Endothelial cell of umbilical vein (primary cell): Measurements from ENCODE around the gene GSTT4. TPM values are rescaled to one million over a fixed set of nuclear protein-coding genes. Genes with fewer than 3 reads are reported as not detected.

Experiments
- BruUV-seq: library from RNA; stranded (reverse); fragments of 400-500 nt; replicated peaks from 2 replicates; lab custom pipeline; 2021; lab: Mats Ljungman, UMichigan
- CTCF ChIA-PET: fragments of 300-600, 350-600 bp; sonication (Branson Sonifier 250); formaldehyde crosslinking; loops from one replicate; lab custom pipeline; 2021; ENCODE audit warnings: antibody characterized with exemption, inconsistent platforms; lab: Charles Lee
- POLR2A ChIA-PET: fragments of 300-600, 350-600 bp; sonication (Branson Sonifier 250); formaldehyde crosslinking; loops from one replicate; lab custom pipeline; 2021; ENCODE audit warnings: antibody characterized with exemption, inconsistent platforms; lab: Charles Lee
- DNase-seq: peaks from one replicate; pipeline ENCODE4 v3.0.0-alpha.2; 2011; ENCODE audit warnings: low read depth, low spot score
- FAIRE-seq: peaks from 2 replicates; lab custom pipeline; 2011; peaks lifted over from hg19 to GRCh38; lab: Jason Lieb, UNC
- H2AFZ ChIP-seq: 2 replicates; pipeline ENCODE4 v1.6.0; 2012; ENCODE audit warnings: low read depth, low read length, control low read depth, inconsistent platforms
- H3K27ac ChIP-seq: 2 replicates; pipeline ENCODE4 v1.5.1; 2011; ENCODE audit warnings: low read depth, mild to moderate bottlenecking, control low read depth, low read length, moderate library complexity; ENCODE audit not compliant: insufficient read depth
- H3K27me3 ChIP-seq, 2 experiments: 2 replicates each; pipeline versions ENCODE4 v1.6.0 to v1.6.1; 2011; ENCODE audit warnings: low read length in 2 of 2, mixed read lengths in 1 of 2; ENCODE audit not compliant: control insufficient read depth in 2 of 2, insufficient read depth in 2 of 2
- H3K36me3 ChIP-seq, 2 experiments: 2 replicates in 1 of 2; 3 replicates in 1 of 2; pipeline ENCODE4 v1.5.1; 2011; ENCODE audit warnings: low read length in 2 of 2, mild to moderate bottlenecking in 1 of 2, moderate library complexity in 1 of 2; ENCODE audit not compliant: control insufficient read depth in 2 of 2, insufficient read depth in 2 of 2; ENCODE audit errors: extremely low read depth in 1 of 2
- H3K4me1 ChIP-seq: 3 replicates; pipeline ENCODE4 v1.5.1; 2011; ENCODE audit warnings: mild to moderate bottlenecking, low read length; ENCODE audit not compliant: control insufficient read depth, insufficient read depth; ENCODE audit errors: extremely low read depth
- H3K4me2 ChIP-seq: 2 replicates; pipeline ENCODE4 v1.6.1; 2011; ENCODE audit warnings: low read length, control low read depth, mixed read lengths; ENCODE audit not compliant: insufficient read depth
- H3K4me3 ChIP-seq, 3 experiments: fragments of 200-600 bp in 1 of 3; sonication (generic), shearing (Covaris generic) in 1 of 3; replicated peaks in 1 of 3; 2 replicates each; pipeline ENCODE4 v1.5.1; 2011 to 2016; ENCODE audit warnings: control low read depth in 3 of 3, low read length in 3 of 3, mild to moderate bottlenecking in 2 of 3, inconsistent platforms in 1 of 3, low read depth in 1 of 3, moderate library complexity in 1 of 3; ENCODE audit not compliant: insufficient read depth in 1 of 3
- H3K79me2 ChIP-seq: 2 replicates; pipeline ENCODE4 v1.6.0; 2012; ENCODE audit warnings: low read length, inconsistent platforms; ENCODE audit not compliant: control insufficient read depth, insufficient read depth
- H3K9ac ChIP-seq: replicated peaks from 2 replicates; pipeline ENCODE3; 2011; ENCODE audit warnings: low read length, control low read depth; ENCODE audit not compliant: insufficient read depth; ENCODE audit errors: extremely low read depth
- H3K9me1 ChIP-seq: replicated peaks from 3 replicates; pipeline ENCODE4 v1.6.0; 2011; ENCODE audit warnings: mild to moderate bottlenecking, low read length; ENCODE audit not compliant: control insufficient read depth, insufficient read depth; ENCODE audit errors: extremely low read depth
- H3K9me3 ChIP-seq: replicated peaks from 2 replicates; pipeline ENCODE4 v1.5.1; 2012; ENCODE audit warnings: low read length, inconsistent platforms; ENCODE audit not compliant: control insufficient read depth, insufficient read depth
- H4K20me1 ChIP-seq: replicated peaks from 2 replicates; pipeline ENCODE3; 2011; ENCODE audit warnings: mild to moderate bottlenecking, low read length; ENCODE audit not compliant: control insufficient read depth, insufficient read depth; ENCODE audit errors: extremely low read depth
- CTCF ChIP-seq, 2 donors: IDR thresholded peaks; 1 replicate in 1 of 2; 2 replicates in 1 of 2; pipeline ENCODE4 v1.5.1; 2011; ENCODE audit warnings: low read length in 2 of 2, mild to moderate bottlenecking in 2 of 2, moderate library complexity in 2 of 2, control low read depth in 1 of 2, inconsistent platforms in 1 of 2, low read depth in 1 of 2; ENCODE audit not compliant: insufficient read depth in 1 of 2; ENCODE audit errors: extremely low read depth in 1 of 2
- FOS ChIP-seq: IDR thresholded peaks from 2 replicates; pipeline ENCODE4 v1.6.1; 2011; ENCODE audit warnings: mild to moderate bottlenecking, low read length, moderate library complexity, borderline replicate concordance; ENCODE audit not compliant: insufficient read depth
- GATA2 ChIP-seq: IDR thresholded peaks from 2 replicates; pipeline ENCODE4 v1.7.0; 2011; ENCODE audit warnings: low read depth, mild to moderate bottlenecking, moderate library complexity, mixed read lengths, low read length; ENCODE audit not compliant: insufficient read length, insufficient read depth
- JUN ChIP-seq: IDR thresholded peaks from 2 replicates; pipeline ENCODE4 v1.6.1; 2011; ENCODE audit warnings: borderline replicate concordance, low read depth; ENCODE audit not compliant: insufficient read length, insufficient read depth
- MYC ChIP-seq: IDR thresholded peaks from one replicate; pipeline ENCODE4 v1.6.1; 2011; ENCODE audit warnings: mild to moderate bottlenecking, low read depth, low read length
- POLR2A ChIP-seq: IDR thresholded peaks from 2 replicates; pipeline ENCODE4 v1.6.1; 2012; ENCODE audit warnings: low read depth, mild to moderate bottlenecking, control low read depth, low read length
- dilution Hi-C: fragments of 300-500 bp; cut with MboI; formaldehyde crosslinking; loops from one replicate; pipeline ENCODE4 v1.15.0; 2019; ENCODE audit warnings: low sequenced_read_pairs; ENCODE audit not compliant: extremely low pct_ligation_motif_present
- intact Hi-C: fragments of 100-400 bp; cut with micrococcal nuclease; formaldehyde crosslinking; loops from one replicate; pipeline ENCODE4 v1.10.0; 2022
- polyA plus RNA-seq, 4 experiments: library from polyadenylated mRNA; depleted of rRNA in 3 of 4; stranded (reverse) in 3 of 4; unstranded in 1 of 4; fragments of >200 nt; gene quantifications; 2 replicates each; pipeline versions ENCODE4 v1.2.1 to v1.2.3, GENCODE V29; 2011 to 2012; ENCODE audit warnings: missing spikeins in 1 of 4
- total RNA-seq: library from RNA; stranded (reverse); gene quantifications from 2 replicates; pipeline ENCODE4 v1.2.3, GENCODE V29; 2021

GSTT4 gene
- total and polyA plus RNA-seq, 2 donors (not counting 3 experiments of a cell fraction or from before 2014, with no cell fraction given), result not detected

GRCh38 chr22:24023204-24023789 is 18.0 kb upstream of the GSTT4 start:
- H3K4me2 ChIP-seq, result no peak overlapping the region
- peak; percentile 60 for FAIRE-seq
- no peaks in the 10 kb centered on the region for H3K36me3 ChIP-seq
- ChIA-PET CTCF (interaction anchor here (1.0 kb wide), 1 partner anchor 10 kb away, joined by 4 read pairs; no protein-coding TSS in a partner anchor), POLR2A (no interaction called here)
- H3K27me3 ChIP-seq, result no peaks in the 10 kb centered on the region
- peaks cover 35% of the 10 kb centered on the region for H3K79me2 ChIP-seq
- TF ChIP-seq JUN (no peak), FOS (no peak), MYC (no peak), GATA2 (peak; percentile 33), POLR2A (no peak), CTCF (IDR thresholded peaks at IDR 0.05; ENCODE audit: extremely low read depth in 1 of 2, insufficient read depth in 1 of 2, low read depth in 1 of 2, low read length in 2 of 2) (no peak)
- no peak overlapping the region for H2AFZ ChIP-seq
- peaks cover 8% of the 10 kb centered on the region for H3K4me1 ChIP-seq
- intact Hi-C loops, result no loop called here
- dilution Hi-C loops, result no loop called here
- no peaks in the 10 kb centered on the region for H3K9me3 ChIP-seq
- H3K9me1 ChIP-seq, result no peaks in the 10 kb centered on the region
- H4K20me1 ChIP-seq, result no peaks in the 10 kb centered on the region
- BruUV-seq, result no TSS peak
- H3K27ac ChIP-seq, result no peak overlapping the region
- no peak overlapping the region for H3K4me3 ChIP-seq
- H3K9ac ChIP-seq, result no peak overlapping the region
- DNase-seq, result peak; percentile 32
